Esophagus muscularis mucosa (tissue), 4 donors: ENCODE measurements around the gene CCNYL1.

Experiments used
- EP300 ChIP-seq: sonication (generic); formaldehyde crosslinking; IDR thresholded peaks from one replicate; pipeline ENCODE4 v1.6.1; 2017; ENCODE audit warnings: antibody characterized with exemption
- POLR2A ChIP-seq: fragments of 450-650 bp; IDR thresholded peaks from one replicate; pipeline ENCODE4 v1.6.1; 2017; ENCODE audit warnings: antibody characterized with exemption, moderate library complexity, mild to moderate bottlenecking, low read depth
- POLR2AphosphoS5 ChIP-seq, 2 donors: sonication (generic); formaldehyde crosslinking; IDR thresholded peaks; one replicate each; pipeline ENCODE4 v1.6.1; 2017; ENCODE audit warnings: antibody characterized with exemption in 2 of 2
- TF ChIP-seq, protein P1 (sequence below), 3 experiments: fragments of 200-600 bp in 2 of 3; fragments of 450-650 bp in 1 of 3; sonication (generic) in 2 of 3; IDR thresholded peaks; one replicate each; pipeline ENCODE4 v1.5.1; 2017 to 2019; ENCODE audit warnings: antibody characterized with exemption in 3 of 3, mild to moderate bottlenecking in 2 of 3, moderate library complexity in 1 of 3

DNA sequence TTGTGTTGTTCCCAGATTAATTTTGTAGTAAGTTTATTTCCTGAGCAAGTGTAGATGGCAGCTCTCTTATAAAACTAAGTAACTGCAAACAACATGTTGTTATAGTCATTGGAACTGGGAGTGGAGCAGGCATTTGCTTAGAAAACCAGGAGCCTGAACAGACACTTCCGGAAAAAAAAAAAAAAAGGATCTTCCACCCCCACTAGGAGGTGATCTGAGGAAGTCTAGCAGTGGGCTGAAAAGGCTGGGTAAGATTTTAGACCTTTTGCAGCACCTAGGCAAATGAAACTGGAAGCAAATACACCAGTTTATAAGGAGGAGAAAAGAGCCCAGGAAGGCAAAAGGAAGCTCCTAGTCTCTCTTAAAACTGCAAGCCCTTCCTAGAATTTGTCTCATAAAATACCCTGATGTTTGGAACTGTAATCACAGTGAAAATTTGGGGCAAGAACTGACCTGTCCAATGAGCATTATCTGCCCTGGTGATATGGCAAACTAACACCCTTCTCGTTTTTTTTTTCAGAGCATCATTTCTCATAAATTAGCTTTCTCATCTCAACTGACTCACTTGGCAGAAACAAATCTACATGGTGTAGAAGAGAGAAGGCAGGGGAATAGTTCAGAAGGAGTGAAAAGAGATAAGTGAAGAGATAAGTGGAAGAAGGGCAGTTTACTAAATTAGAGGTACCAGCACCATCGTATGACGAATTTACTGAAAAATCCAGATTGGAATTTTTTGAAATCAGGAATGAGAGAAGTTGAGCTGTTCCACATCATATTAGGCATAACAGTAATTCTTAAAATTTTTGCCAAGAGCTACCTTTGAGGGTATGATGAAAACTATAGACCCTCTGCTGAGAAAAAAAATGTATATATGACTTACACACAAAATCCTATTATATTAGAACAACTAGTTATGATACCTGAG, 4.2 kb upstream of the CCNYL1 start:
- no peak for TF ChIP-seq POLR2A
- TF ChIP-seq, protein P1, sequence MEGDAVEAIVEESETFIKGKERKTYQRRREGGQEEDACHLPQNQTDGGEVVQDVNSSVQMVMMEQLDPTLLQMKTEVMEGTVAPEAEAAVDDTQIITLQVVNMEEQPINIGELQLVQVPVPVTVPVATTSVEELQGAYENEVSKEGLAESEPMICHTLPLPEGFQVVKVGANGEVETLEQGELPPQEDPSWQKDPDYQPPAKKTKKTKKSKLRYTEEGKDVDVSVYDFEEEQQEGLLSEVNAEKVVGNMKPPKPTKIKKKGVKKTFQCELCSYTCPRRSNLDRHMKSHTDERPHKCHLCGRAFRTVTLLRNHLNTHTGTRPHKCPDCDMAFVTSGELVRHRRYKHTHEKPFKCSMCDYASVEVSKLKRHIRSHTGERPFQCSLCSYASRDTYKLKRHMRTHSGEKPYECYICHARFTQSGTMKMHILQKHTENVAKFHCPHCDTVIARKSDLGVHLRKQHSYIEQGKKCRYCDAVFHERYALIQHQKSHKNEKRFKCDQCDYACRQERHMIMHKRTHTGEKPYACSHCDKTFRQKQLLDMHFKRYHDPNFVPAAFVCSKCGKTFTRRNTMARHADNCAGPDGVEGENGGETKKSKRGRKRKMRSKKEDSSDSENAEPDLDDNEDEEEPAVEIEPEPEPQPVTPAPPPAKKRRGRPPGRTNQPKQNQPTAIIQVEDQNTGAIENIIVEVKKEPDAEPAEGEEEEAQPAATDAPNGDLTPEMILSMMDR (IDR thresholded peaks at IDR 0.05): no peak
- TF ChIP-seq EP300: no peak
- no peak for TF ChIP-seq POLR2AphosphoS5 (IDR thresholded peaks at IDR 0.05)
